GM19025 (cell line): Measurements from ENCODE around the gene S100A10.

Experiments used
- ATAC-seq: cut with Tn5 transposase; IDR thresholded peaks from one replicate; pipeline ENCODE4 v1.9.1; 2021; ENCODE audit warnings: mild to moderate bottlenecking, low read depth, moderate library complexity; ENCODE audit not compliant: unreplicated experiment

S100A10 gene

GRCh38 chr1:151968058-151968457 is 25.6 kb downstream of the S100A10 start:
- ATAC-seq: no peak

GRCh38 chr1:151967091-151967490 is 26.6 kb downstream of the S100A10 start:
- no peak for ATAC-seq

- ATAC-seq: no peak
Measured at GRCh38 chr1:151966061-151966460, 27.6 kb downstream of the S100A10 start.

- no peak for ATAC-seq
Measured at GRCh38 chr1:151964510-151964909, 29.1 kb downstream of the S100A10 start.

- ATAC-seq: no peak
Measured at GRCh38 chr1:151963288-151963687, 30.4 kb downstream of the S100A10 start.

GRCh38 chr1:151961833-151962232 is 31.8 kb downstream of the S100A10 start:
- no peak for ATAC-seq

- no peak for ATAC-seq
Measured at GRCh38 chr1:151960780-151961513, 32.7 kb downstream of the S100A10 start.

GRCh38 chr1:151958959-151959358 is 34.7 kb downstream of the S100A10 start:
- no peak for ATAC-seq

GRCh38 chr1:151956957-151957497 is 36.6 kb downstream of the S100A10 start:
- no peak for ATAC-seq

- no peak for ATAC-seq
Measured at GRCh38 chr1:151953409-151954094, 40.1 kb downstream of the S100A10 start.

GRCh38 chr1:151952811-151953210 is 40.8 kb downstream of the S100A10 start:
- ATAC-seq: no peak

- no peak for ATAC-seq
Measured at GRCh38 chr1:151949371-151950193, 44.1 kb downstream of the S100A10 start.

- no peak for ATAC-seq
Measured at GRCh38 chr1:151948506-151948905, 45.2 kb downstream of the S100A10 start.

GRCh38 chr1:151947140-151947539 is 46.5 kb downstream of the S100A10 start:
- no peak for ATAC-seq

GRCh38 chr1:151945725-151946722 is 47.6 kb downstream of the S100A10 start:
- no peak for ATAC-seq

GRCh38 chr1:151944857-151945575 is 48.6 kb downstream of the S100A10 start:
- ATAC-seq: no peak

- ATAC-seq: no peak
Measured at GRCh38 chr1:151944126-151944856, 49.4 kb downstream of the S100A10 start.

GRCh38 chr1:151943591-151943990 is 50.1 kb downstream of the S100A10 start:
- no peak for ATAC-seq
